CD4-positive, alpha-beta T cell treated with Interleukin-12 subunit alpha and Interleukin-12 subunit beta, for 1 hour (primary cell): ENCODE results near the gene RBM45.
"Not testable (repeated sequence)": the region's sequence is repeated elsewhere in the genome, so short reads cannot be mapped to it uniquely, and the experiment has no call there.

Source experiments
- DNase-seq: peaks from one replicate; pipeline ENCODE4 v3.0.0-alpha.2; 2020

RBM45 gene

DNA sequence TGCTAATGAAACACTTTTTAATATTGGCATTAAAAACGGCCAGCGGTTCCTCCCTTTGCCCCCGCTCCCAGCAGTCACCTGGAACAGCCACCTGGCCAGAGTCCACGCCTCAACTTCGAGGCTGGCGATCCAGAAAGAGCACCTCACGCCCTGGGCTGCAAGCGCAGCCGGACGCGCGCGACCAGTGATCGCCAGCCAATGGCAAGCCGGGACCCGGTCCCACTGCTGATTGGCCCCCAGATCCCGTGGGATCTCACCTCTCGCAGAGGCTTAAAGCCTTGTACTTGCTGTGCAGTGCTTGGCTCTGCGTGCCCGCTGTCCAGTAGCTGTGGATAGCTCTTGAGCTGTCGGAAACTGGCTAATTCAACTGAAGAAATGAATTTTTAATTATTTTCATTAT is 4.1 kb upstream of the RBM45 start:
- DNase-seq, result no peak

DNA sequence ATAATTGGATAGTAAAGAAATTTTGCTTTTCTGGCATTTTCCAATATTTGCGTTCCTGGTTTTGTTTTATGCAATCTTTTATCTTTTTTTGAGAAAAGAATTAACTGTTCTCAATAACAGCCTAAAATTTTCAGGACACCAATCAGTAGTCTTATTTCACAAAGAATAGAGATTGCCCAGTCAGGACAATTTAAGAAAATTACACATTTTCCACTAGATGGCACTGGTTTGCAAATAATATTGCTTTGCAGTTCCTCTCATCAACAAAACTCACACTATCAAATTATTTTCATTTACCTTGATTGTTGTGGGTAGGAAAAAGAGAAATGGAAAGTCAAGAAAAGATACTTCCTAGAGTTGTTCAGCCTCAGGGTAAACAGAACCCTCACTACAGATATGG is 2.4 kb upstream of the RBM45 start:
- peak; percentile 48 for DNase-seq

DNA sequence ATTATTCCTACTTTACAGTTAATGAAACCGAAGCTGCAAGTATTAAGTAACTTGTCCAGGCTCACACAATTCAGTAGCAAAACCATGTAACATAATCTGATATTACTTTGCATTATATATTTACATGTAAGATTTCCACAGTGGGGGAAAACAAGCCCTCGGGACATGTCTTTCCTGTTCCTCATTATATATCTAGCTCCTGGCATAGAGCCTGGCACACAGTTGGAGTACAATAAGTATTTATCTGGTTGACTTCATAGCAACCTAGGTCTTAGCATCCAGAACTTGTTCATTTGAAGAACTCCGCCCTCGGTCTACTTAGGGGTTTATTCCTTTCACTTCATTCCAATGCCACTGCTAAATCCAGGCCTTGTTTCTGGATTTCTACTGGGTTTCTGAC is 1.6 kb upstream of the RBM45 start:
- no peak for DNase-seq

DNA sequence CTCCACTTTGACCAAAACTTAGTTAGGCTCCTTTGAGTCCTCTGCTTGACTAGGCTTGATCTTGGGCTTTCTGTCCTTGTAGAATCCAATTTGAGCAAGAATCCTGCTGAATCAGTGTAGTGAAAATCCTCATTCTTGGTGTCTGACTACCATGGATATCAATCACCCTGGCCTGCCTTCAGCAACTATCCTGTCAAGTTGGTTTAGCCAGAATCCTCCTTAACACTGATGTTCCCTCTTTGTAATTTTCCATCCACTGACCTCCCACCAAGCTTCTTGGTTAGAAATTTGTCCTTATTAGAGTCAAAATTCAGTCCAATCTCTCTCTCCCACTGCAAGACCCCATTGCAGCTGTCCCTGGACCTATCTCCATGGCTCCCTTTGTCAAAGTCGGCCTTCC is 494 bp upstream of the RBM45 start:
- no peak for DNase-seq

DNA sequence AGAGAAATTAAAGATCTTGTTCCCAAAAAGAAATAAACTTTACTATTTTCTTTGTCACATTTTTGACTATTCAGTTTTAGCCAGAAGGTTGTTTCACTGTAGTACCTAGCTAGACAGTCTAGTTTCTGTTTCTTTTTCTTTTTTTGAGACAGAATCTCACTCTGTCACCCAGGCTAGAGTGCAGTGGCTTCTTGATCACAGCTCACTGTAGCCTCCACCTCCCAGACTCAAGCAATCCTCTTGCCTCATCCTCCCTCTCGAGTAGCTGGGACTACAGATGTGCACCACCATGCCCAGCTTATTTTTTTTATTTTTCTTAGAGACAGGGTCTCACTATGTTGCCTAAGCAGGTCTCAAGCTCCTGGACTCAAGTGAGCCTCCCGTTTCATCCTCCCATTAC is 2.2 kb downstream of the RBM45 start:
- DNase-seq, result no peak

DNA sequence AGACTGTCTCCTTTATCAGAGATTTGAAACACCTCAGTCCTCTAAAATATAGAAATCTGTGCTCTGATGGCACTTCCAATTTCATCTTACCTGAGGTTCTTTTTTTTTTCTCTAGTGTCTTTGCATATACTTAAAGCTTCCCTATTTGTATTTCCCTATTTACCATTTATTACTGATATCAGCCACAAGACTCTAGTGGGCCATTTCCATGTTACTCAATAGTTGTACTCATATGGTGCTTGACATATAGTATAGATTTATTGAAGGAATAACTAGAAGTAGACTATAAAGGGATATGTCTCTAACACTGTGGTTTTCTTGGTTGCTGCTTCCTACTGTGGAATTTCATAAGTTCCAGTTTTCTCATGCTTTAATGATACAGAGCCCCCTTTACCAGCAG is 3.0 kb downstream of the RBM45 start:
- no peak for DNase-seq

DNA sequence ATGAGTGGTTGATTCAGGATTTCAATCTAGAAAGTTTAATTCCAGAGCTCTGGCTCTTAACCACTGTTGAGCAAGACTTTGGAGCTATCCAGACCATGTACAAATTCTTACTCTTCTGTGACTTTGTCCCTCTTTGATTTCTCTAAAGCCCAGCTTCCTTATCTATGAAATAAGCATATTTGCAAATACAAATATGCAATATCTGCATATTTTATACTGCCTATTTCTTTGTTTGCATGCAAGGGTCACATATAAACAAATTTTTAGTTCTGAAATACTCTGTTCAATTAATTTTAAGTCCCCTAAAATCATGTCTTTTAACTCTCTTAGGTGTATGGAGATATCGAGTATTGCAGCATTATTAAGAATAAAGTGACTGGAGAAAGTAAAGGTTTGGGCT is 5.5 kb downstream of the RBM45 start:
- no peak for DNase-seq

DNA sequence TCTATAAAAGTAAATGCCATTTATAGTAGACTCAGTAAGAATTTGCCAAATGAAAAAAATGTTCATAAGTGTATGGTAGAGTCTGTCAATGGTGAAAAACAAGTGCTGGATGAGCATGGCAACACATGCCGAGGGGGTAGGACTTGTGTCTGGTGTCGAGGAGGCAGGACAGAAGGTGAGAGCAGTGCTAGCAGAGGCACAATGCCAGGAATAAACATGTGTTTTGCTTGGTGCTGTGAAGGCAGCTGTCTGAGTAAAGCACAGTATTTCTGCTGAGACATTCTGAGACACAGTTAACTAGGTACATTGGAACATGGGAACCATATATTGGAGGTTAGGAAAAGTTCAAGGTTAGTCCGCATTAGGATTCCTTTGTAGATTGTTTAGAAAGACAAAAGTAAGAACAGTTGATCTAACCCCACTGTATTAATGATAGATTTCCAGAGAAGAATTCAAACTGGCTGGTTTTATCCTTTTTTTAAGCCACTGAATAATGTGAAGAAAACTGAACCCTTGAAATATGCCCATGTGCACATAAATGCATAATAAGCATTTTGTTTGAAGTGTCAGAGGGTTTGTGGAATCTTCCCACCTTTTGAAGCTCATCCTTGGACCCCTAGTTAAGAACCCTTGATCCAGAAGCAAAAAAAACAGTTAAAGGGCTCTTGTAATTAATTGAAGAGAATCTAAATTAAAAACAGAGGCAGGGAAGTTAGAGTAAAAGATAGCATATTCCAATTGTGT is 7.1 kb downstream of the RBM45 start:
- DNase-seq, result no peak

DNA sequence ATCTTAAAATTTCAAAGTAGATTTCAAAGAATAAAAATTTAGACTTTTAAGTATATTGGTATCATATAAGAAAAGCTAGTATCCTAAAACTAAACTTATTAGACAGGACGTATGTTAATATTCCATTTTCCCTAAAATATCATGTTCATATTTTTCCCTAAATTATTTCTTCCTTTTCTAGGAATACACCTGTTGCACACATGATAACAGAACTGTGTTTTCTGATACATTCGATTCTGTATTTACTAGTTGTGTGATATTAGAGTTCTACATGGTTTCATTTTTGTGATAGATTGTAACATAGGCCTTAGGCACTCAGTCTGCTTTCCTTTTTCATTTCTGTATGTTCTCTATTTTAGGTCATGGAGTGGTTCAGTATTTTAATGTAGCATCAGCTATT is 10.9 kb downstream of the RBM45 start:
- DNase-seq, result no peak

DNA sequence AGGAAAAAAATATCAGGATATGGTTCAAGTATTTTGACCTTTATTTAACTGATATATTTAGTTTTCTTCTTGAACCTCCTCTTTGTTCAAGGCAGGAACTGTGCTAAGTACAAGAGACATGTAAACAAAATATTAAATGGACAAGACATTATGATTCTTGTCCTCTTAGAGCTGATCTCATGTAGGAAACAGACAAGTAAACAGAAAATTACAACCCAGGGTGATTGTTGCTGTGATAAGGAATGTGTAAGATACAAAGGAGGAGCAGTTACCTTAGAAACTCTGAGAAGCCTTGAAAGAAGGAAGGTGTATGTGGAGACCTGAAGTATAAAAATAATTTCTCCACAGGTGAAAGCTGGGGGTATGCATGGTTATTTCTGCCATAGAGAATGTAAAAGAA is 12.9 kb downstream of the RBM45 start:
- DNase-seq, result no peak

DNA sequence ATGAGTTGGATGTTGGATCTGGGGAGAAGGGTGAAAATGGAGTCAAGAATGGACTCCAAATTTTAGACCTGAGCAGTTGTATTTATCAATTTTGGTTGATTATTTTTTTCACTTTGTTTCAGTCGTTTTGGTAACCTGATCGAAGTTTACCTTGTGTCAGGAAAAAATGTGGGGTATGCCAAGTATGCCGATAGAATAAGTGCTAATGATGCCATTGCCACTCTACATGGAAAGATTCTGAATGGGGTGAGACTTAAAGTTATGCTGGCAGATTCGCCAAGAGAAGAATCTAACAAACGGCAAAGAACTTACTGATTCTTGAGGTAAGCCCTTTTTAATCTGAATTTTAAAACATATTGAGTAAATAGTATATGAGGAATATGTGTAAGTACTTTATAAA is 13.6 kb downstream of the RBM45 start:
- no peak for DNase-seq

DNA sequence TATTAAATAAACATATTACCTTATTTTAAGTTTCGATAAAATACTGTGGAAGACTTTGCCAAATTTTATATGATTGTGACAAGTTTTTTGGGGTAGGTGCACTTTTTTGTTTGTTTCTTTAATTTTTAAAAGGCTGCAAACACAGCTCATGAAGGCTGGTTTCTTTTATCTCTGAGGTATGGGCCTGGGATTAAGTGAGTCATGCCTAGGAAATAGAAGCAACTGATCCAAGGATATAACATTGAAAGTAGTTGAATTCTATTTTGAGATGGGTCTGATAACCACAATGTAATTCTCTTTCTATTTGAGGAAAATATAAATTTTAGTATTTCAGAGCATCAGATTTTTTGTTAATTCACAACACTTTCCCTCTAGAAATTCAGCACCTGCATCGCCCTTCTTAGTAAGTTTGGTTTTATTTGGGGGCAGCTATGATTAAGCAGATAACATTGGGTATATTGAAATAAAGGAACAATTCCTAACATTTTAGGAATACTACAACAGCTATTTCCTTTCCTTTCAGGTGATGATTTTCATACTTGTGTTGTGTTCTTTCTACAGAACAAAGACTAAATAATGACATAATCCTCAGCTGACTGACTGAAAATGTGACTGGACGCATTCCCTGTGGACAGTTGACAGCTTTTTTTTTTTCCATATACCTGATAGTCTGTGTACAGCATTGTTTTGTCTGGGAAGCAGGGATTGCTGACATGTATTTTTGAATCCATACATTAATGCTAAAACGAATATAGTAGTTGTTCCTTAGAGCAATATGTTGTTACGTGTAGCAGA is 16.8 kb downstream of the RBM45 start:
- no peak for DNase-seq

DNA sequence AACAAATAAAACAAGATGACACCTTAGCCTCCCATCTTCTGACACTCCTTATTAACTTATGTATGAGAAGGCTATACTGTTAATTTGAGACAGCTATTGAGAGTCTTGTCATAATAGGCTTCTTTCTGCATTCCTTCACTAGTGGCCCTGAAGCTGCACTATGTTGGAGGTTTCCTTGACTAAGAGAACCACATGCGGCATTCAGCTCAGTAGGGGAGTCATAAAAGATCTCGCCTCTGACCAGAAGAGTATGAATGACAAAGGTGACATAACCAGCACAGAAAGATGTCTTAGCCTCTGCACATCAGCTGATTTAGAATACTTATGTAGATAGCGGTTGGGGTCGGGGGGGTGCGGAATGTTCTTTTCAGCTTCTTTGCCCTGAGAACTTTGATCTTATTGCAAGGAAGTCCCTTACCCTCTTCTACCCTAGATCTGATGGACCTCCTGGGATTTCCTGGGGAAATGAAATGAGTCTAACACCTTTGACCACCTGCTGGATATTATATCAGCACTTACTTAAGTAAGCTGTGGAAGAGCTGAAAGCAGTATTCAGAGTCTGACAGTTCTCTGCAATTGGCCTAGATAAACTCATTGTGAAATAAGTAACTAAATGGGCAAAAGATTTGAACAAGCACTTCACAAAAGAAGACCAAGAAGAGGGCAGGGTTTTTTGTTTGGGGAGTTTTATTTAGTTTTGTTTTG is 24.2 kb downstream of the RBM45 start:
- DNase-seq, result no peak

DNA sequence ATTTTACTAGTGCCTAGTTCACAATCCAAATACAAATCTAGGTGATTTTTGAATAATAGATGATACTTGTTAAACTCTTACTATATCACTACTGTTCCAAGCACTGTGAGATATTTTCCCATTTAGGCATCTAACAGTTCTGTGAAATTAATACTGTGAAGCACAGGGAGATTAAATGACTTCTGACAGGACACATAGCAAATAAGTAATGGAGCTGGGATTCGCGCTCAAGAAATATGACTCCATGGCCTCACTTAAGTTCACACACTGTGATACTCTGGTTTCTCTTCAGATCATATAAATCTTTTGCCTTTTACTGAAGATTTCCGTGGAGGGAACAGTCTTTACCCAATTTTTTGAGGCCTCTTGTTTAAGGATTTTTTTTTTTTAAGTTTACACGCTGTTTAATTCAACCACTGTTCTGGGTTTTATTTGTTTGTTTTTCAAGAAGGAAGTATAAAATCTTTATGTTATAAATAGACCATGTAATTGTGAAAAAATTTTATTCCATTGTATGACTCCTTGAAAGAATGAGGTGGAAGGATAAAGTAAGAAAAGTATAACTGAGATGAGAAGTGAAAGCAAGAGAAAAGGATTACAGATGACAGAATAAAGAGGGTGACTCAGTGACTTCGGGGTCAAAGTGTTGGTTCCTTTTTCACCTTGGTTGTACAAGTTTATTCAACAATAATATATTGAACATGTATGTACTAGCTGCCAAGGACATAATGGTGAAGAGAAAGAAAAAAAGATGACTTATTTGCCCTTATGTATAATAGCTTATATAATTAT is 30.2 kb downstream of the RBM45 start:
- DNase-seq, result no peak

DNA sequence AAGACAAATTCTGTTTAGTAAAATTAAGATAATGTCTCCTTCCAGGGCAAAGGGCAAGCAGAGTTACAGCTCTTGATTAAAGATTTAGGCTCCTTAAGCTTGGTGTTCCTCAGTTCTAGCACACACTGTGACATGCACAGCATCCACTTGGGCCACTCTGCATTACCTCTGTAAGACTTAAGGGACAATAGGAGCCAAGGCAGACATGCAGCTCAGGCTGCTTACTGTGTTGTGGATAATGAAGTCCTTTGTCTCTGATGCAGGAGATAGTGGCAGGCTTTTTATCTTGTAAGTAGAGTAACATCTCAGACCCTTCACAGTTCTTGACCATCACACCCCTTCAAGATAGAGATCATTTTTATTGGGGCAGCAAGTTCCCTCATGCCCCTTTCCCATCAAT is 31.2 kb downstream of the RBM45 start:
- no peak for DNase-seq

DNA sequence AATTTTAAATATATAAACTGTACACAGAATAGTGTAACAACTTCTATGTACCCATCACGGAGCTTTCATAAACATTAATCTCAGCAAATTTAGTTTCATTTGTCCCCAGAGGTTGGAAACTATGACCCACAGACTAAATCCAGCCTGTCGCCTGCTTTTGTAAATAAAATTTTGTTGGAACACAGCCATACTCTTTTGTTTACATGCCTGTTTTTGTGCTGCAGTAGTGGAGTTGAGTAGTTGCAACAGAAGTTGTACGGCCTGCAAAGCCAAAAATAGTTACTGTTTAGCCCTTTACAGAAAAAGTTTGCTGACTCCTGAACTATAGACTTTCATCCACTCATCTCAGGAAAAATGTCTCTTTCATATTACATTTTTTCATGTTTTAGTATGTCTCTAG is 39.8 kb downstream of the RBM45 start:
- DNase-seq, result no peak

DNA sequence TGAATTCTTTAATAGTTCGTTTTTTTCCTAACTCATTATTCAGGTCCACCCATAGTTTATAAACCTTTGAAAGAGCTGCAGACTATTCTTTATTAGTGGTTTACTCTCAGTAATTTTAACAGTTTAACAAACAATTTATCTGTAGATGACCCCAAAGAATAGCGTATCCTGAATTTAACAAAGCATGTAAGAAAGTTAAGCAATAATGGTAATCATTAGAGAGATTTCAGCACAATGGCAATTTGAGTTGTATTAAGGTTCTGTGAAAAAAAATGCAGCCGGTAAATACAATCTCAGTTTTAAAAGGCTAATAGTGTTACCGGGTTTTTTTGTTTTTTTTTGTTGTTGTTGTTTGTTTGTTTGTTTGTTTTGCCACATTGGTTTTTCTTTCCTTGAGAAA is 40.3 kb downstream of the RBM45 start:
- no peak for DNase-seq

DNA sequence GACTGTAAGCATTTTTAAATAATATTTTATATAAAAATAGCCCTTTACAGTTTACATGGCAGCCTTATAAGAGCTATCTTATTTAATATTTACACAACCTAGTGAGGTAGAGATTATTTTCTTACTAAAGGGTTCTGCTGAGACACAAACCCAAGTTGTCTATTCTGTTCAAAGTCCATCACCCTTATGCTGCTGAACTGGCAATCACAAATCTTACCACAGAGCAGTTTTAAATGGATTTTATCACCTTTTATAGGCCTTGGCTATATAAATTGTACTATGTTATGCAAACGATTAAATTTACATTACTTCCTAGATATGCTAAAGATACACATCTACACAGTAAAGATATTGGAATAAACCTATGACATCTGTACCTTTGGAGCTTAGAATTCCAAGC is 40.7 kb downstream of the RBM45 start:
- no peak for DNase-seq

DNA sequence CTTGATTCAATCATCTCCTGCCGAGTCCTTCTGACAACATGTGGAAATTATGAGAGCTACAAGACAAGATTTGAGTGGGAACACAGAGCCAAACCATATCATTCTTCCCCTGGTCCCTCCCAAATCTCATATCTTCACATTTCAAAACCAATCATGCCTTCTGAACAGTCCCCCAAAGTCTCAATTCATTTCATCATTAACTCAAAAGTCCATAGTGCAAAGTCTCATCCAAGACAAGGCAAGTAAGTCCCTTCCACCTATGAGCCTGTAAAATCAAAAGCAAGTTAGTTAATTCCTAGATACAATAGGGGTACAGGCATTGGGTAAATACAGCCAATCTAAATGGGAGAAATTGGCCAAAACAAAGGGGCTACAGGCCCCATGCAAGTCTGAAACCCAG is 41.6 kb downstream of the RBM45 start:
- not testable (repeated sequence) for DNase-seq

DNA sequence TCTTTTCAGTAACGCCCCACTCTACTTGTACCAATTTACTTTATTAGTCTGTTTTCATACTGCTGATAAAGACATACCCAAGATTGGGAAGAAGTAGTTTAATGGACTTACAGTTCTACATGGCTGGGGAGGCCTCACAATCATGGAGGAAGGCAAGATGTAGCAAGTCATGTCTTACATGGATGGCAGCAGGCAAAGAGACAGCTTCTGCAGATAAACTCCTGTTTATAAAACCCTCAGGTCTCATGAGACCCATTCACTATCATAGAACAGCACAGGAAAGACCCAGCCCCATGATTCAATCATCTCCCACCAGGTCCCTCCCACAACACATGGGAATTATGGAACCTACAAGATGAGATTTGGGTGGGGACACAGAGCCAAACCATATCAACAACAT is 43.3 kb downstream of the RBM45 start:
- no peak for DNase-seq

DNA sequence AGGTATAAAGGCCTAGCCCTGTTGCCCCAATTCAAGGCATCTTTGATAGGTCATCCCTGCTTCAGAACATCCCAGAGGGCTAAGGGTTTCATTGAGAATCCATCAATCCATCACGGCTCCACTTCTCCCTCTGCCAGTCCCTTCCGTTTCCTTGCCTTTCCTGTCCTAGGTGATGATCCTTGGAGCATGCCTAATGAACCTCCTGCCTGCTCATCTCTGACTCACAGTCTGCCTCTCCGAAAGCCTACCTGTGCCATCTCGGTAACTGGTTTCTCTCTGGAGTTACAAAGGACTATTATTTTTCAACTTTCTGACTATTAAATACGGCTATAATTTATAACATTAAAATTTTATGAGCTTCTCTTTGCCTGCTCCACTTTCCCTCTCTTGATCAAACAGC is 45.3 kb downstream of the RBM45 start:
- DNase-seq, result no peak

DNA sequence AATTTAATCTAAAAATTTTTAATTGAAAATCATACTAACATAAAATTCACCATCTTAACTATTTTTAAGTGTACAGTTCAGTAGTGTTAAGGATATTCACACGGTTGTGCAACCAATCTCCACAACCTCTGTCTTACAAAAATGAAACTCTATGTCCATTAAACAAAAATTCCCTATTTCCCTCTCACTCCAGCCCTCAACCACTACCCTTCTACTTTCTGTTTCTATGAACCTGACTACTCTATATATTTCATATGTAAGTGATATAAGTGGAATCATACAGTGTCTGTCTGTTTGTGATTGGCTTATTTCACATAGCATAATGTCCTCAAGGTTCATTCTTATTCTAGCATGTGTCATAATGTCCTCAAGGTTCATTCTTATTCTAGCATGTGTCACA is 47.7 kb downstream of the RBM45 start:
- DNase-seq, result no peak

DNA sequence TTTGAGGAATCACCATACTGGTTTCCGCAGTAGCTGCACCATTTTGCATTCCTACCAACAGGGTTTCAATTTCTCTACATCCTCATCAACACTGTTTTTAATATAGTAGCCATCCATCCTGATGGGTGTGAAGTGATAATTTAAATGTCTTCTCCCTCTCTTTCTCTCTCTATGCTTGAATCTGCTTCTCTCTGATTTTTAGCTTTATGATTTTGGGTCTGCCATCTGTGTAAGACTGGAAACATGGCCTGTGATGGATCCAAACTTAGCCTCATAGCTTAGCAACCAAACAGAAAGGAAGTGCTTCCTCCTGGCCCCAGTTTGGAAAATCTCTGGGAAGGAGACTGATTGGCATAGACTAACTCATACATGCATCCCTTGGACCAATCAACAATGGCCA is 48.4 kb downstream of the RBM45 start:
- DNase-seq, result no peak
